Ishikawa (cell line): ENCODE results near the gene KRT79.

Source experiments
- CEBPB ChIP-seq: IDR thresholded peaks from 2 replicates; pipeline ENCODE4 v1.6.1; 2012
- CREB1 ChIP-seq: IDR thresholded peaks from 2 replicates; pipeline ENCODE4 v1.6.1; 2012; ENCODE audit warnings: low read depth
- EGR1 ChIP-seq: IDR thresholded peaks from 2 replicates; pipeline ENCODE4 v1.6.1; 2012
- EP300 ChIP-seq: IDR thresholded peaks from 2 replicates; pipeline ENCODE4 v1.6.1; 2012; ENCODE audit warnings: borderline replicate concordance
- FOXM1 ChIP-seq: IDR thresholded peaks from 2 replicates; pipeline ENCODE4 v1.6.1; 2012; ENCODE audit warnings: low read depth, borderline replicate concordance
- NFIC ChIP-seq: IDR thresholded peaks from 2 replicates; pipeline ENCODE4 v1.6.1; 2012
- RAD21 ChIP-seq: IDR thresholded peaks from 2 replicates; pipeline ENCODE4 v1.6.1; 2012; ENCODE audit warnings: low read depth
- TAF1 ChIP-seq: IDR thresholded peaks from 2 replicates; pipeline ENCODE4 v1.6.1; 2012; ENCODE audit warnings: low read depth, mild to moderate bottlenecking
- TCF12 ChIP-seq: IDR thresholded peaks from 2 replicates; pipeline ENCODE4 v1.6.1; 2012; ENCODE audit warnings: low read depth
- TEAD4 ChIP-seq: IDR thresholded peaks from 2 replicates; pipeline ENCODE4 v1.6.1; 2012
- YY1 ChIP-seq: IDR thresholded peaks from 2 replicates; pipeline ENCODE4 v1.6.1; 2012; ENCODE audit warnings: low read depth
- ZBTB7A ChIP-seq: IDR thresholded peaks from 2 replicates; pipeline ENCODE4 v1.6.1; 2012; ENCODE audit warnings: low read depth
- TF ChIP-seq, protein P1 (sequence below): IDR thresholded peaks from 2 replicates; pipeline ENCODE4 v1.6.1; 2012; ENCODE audit warnings: low read depth, mild to moderate bottlenecking
- TF ChIP-seq, protein P2 (sequence below): IDR thresholded peaks from 2 replicates; pipeline ENCODE4 v1.6.1; 2012
- TF ChIP-seq, protein P3 (sequence below): IDR thresholded peaks from 2 replicates; pipeline ENCODE4 v1.6.1; 2012

The KRT79 gene

DNA sequence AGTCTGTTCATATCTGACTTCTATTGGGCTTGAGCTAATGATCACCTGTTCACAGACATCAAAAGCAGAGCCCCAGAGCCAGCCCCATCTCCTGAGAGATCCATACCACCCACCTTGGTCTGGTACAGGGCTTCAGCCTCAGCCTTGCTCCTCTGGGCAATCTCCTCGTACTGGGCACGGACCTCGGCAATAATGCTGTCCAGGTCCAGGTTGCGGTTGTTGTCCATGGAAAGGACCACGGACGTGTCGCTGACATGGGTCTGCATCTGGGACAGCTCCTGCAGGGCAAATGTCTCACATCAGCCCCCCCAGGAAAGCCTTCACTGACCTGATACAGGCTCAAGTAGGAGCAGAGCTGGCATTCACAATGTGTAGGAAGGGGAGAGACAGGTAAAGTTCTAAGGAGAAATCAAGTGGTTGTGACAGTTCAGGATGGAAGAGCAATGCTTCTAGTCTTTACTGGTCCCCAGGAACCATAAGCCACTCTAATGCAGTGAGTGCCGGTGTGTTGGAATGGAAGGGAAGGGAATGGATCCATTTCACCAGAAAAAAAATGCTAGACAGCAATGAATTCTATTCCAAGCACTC, 25.4 kb downstream of the KRT79 start:
- TF ChIP-seq ZBTB7A, result no peak
- TF ChIP-seq, protein P1, sequence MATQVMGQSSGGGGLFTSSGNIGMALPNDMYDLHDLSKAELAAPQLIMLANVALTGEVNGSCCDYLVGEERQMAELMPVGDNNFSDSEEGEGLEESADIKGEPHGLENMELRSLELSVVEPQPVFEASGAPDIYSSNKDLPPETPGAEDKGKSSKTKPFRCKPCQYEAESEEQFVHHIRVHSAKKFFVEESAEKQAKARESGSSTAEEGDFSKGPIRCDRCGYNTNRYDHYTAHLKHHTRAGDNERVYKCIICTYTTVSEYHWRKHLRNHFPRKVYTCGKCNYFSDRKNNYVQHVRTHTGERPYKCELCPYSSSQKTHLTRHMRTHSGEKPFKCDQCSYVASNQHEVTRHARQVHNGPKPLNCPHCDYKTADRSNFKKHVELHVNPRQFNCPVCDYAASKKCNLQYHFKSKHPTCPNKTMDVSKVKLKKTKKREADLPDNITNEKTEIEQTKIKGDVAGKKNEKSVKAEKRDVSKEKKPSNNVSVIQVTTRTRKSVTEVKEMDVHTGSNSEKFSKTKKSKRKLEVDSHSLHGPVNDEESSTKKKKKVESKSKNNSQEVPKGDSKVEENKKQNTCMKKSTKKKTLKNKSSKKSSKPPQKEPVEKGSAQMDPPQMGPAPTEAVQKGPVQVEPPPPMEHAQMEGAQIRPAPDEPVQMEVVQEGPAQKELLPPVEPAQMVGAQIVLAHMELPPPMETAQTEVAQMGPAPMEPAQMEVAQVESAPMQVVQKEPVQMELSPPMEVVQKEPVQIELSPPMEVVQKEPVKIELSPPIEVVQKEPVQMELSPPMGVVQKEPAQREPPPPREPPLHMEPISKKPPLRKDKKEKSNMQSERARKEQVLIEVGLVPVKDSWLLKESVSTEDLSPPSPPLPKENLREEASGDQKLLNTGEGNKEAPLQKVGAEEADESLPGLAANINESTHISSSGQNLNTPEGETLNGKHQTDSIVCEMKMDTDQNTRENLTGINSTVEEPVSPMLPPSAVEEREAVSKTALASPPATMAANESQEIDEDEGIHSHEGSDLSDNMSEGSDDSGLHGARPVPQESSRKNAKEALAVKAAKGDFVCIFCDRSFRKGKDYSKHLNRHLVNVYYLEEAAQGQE, result no peak
- no peak for TF ChIP-seq EP300
- TF ChIP-seq, protein P2, sequence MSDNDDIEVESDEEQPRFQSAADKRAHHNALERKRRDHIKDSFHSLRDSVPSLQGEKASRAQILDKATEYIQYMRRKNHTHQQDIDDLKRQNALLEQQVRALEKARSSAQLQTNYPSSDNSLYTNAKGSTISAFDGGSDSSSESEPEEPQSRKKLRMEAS, result no peak
- TF ChIP-seq TEAD4, result no peak
- TF ChIP-seq YY1, result no peak
- no peak for TF ChIP-seq EGR1
- TF ChIP-seq CREB1, result no peak
- TF ChIP-seq, protein P3, sequence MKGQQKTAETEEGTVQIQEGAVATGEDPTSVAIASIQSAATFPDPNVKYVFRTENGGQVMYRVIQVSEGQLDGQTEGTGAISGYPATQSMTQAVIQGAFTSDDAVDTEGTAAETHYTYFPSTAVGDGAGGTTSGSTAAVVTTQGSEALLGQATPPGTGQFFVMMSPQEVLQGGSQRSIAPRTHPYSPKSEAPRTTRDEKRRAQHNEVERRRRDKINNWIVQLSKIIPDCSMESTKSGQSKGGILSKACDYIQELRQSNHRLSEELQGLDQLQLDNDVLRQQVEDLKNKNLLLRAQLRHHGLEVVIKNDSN, result no peak
- no peak for TF ChIP-seq RAD21
- TF ChIP-seq NFIC, result no peak
- no peak for TF ChIP-seq TAF1
- no peak for TF ChIP-seq TCF12
- TF ChIP-seq FOXM1, result no peak
- TF ChIP-seq CEBPB, result no peak

DNA sequence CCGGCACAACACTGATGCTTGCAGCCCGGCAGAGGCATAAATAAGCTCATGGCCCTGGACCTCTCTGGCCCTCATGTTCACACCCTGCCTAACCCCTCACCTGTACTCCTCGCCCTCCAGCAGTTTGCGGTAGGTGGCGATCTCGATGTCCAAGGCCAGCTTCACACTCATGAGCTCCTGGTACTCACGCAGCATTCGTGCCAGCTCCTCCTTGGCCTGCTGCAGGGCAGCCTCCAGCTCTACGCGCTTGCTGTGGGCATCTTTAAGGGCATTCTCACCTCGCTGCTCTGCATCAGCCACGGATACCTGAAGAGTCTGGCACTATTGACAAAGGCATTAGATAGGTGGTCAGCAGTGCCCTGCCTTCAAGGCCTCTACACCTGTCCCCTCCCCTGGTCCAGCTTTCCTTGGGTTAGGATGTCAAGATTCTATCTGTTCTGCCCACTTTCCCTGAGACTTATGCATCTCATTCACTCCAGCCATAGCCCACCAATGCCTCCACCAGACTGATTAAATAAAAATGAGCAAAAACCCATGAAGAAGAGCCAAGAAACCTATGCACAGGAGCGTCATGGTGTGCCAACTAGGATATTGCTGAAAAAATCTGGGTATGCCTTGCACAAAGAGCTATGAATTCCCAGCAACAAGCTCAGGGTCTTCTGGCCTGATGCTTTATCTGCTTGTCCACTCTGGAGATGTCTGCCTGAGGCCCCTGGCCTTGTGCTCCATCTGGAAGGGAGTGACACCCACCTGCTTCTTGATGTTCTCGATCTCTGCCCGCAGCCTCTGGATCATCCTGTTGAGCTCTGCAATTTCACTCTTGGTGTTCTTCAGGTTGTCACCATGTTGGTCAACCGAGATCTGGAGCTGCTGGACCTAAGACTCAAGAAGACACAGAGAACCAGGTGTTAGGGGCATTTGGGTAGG, 26.3 kb downstream of the KRT79 start:
- TF ChIP-seq, protein P2, result no peak
- TF ChIP-seq FOXM1 (no peak), EP300 (no peak), EGR1 (no peak), CREB1 (no peak), CEBPB (no peak), TAF1 (no peak), ZBTB7A (no peak), YY1 (no peak), TCF12 (no peak), NFIC (no peak), TEAD4 (no peak), RAD21 (no peak)
- TF ChIP-seq, protein P3, result no peak
- TF ChIP-seq, protein P1, result no peak

DNA sequence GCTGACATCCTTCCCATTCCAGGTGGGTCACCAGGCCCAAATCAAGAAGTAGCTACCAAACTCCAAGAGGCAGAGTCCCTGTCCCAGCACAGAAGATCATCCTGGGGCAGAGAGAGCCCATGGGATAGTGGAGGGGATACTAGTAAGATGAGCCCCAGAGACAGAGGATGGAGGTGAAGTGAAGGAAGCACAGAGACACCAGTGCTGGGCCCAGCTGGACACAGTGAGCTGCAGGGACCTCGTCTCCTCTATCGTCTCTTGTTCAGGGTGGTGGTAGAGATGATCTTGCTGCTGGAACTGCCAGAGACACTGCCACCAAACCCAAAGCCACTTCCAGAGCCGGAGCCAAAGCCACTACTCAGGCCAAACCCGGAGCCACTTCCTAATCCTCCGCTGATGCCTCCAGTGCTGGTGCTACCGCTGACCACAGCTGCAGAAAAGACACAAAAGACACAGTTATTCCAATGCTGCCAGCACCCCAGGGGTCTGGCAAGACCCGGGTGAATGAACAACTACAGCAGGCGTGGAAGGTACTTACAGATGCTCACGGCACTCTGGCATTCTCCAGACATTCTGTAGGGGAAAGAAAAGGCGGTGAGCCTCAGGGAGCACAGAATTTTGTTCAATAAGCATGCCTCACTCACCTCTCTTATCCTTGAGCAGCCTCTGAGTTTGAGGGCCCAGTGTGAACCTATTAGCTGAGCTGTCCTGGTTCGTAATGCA, 27.1 kb downstream of the KRT79 start:
- TF ChIP-seq RAD21 (no peak), CEBPB (no peak), FOXM1 (no peak), YY1 (no peak), EP300 (no peak), TCF12 (no peak), TEAD4 (no peak), CREB1 (no peak), TAF1 (no peak), EGR1 (no peak), ZBTB7A (no peak), NFIC (no peak)
- TF ChIP-seq, protein P1, result no peak
- TF ChIP-seq, protein P3, result no peak
- TF ChIP-seq, protein P2, result no peak
